AG08396 (cell line): ENCODE results near the gene PRRT3.
"Not testable (repeated sequence)": the region's sequence is repeated elsewhere in the genome, so short reads cannot be mapped to it uniquely, and the experiment has no call there.

ENCODE experiments used
- DNase-seq: peaks from one replicate; pipeline ENCODE4 v3.0.0; 2012; ENCODE audit warnings: low spot score, mixed read lengths

PRRT3 gene

DNA sequence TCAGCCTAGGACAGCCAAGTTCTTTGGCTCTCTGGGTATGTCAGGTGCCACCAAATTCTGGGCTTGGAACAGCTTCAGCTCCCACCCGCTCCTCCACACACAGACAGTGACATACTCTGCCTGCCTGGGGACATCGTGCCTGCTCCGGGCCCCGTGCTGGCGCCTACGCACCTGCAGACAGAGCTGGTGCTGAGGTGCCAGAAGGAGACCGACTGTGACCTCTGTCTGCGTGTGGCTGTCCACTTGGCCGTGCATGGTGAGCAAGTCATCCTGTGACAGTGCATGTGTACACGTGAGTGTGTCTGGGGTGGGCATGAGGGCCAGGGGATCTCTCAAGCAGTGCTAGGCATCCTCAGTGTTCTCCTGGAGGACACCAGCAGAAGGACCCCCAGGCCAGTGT lies 34.4 kb downstream of the PRRT3 start:
- no peak for DNase-seq

DNA sequence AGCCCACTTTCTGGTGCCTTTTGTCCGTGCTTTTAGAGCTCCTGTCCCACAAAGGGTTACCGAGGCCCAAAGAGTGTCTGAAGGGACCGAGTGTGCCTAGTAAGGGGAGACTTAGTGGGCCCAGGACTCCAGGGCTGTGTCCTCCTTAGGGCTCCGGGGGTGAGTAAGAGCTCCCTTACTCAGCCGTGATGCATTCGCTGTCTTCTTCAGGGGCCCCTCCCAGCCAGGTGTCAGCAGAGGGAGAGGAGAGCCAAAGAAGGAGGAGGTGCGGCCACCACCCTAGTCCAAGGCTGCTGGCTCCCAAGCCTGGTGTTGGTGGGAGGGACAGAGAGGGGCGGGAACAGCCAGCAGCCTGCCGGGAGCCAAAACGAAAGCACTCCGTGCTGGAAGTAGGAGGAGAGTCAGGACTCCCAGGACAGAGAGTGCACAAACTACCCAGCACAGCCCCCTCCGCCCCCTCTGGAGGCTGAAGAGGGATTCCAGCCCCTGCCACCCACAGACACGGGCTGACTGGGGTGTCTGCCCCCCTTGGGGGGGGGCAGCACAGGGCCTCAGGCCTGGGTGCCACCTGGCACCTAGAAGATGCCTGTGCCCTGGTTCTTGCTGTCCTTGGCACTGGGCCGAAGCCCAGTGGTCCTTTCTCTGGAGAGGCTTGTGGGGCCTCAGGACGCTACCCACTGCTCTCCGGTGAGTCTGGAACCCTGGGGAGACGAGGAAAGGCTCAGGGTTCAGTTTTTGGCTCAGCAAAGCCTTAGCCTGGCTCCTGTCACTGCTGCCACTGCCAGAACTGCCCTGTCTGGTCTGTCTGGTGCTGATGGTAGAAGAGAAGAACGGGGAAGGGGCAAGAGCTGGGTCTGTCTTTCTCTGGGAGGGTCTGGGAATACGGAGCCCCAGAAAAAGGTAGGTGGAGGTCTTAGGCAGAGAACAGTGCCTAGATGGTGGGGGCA lies 35.2 kb downstream of the PRRT3 start, which contains the start of gene IL17RC:
IL17RC (plus strand) TSS at position 365 of the 947 bp plus-strand sequence; CDS start at position 583, 218 bp downstream.
- DNase-seq: peak; percentile 89

DNA sequence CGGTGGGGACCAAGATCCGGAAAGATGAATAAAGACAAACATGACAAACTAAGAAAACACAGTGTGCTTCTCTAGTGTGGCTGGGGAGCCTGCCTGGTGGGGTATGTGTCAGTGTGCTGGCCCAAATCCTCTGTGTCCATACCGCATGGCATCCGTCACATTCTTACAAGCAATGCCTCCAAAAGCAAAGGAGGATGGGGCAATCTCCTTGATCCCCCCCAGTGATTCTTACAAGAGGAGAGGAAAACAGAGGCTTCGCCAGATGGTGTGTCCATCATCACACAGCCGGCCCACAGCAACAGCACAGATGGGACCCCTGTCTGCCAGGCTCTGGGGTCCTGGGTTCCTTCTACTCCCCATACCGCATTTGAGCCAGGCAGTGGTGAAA lies 35.9 kb downstream of the PRRT3 start:
- peak; percentile 59 for DNase-seq

DNA sequence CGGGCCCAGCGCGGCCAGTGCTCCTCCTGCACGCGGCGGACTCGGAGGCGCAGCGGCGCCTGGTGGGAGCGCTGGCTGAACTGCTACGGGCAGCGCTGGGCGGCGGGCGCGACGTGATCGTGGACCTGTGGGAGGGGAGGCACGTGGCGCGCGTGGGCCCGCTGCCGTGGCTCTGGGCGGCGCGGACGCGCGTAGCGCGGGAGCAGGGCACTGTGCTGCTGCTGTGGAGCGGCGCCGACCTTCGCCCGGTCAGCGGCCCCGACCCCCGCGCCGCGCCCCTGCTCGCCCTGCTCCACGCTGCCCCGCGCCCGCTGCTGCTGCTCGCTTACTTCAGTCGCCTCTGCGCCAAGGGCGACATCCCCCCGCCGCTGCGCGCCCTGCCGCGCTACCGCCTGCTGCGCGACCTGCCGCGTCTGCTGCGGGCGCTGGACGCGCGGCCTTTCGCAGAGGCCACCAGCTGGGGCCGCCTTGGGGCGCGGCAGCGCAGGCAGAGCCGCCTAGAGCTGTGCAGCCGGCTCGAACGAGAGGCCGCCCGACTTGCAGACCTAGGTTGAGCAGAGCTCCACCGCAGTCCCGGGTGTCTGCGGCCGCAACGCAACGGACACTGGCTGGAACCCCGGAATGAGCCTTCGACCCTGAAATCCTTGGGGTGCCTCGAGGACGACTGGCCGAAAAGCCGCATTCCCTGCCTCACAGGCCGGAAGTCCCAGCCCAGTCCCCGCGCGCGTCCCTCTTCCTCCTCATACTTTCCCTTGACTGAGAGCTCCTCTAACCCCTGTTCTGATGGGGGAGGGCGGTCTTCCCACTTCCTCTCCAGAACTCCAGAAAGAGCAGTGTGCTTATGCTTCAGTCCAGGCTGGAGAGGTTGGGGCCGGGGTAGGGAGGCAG lies 36.7 kb downstream of the PRRT3 start:
- DNase-seq: peak; percentile 67

DNA sequence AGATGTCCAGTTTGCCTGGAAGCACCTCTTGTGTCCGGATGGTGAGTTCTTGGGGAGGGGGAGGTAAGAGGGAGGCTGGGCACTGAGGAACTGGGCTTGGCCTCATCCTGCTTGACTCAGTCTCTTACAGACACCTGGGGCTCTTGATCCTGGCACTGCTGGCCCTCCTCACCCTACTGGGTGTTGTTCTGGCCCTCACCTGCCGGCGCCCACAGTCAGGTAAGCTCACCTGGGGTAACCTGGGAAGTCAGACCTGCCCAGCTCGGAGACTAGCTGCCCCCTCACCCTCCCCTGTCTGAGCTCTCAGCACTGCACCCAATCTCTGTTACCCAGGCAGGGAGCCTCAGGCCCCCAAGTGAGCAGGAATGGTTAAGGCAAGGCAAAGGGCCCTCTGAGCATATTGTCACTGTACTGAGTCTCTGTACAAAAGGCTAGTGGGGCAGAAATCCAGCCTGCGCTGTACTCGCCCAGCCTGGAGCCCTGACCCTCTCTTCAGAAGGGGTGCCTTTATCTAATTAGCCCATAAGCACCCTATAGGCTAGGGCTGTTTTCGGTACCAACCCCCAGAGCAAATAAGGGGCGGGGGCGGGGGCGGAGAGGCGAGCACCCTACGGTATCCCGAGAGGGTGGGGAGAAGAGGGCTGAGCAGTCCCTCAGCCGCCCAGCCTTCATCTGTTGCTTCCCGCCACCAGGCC lies 37.5 kb downstream of the PRRT3 start:
- DNase-seq: no peak

DNA sequence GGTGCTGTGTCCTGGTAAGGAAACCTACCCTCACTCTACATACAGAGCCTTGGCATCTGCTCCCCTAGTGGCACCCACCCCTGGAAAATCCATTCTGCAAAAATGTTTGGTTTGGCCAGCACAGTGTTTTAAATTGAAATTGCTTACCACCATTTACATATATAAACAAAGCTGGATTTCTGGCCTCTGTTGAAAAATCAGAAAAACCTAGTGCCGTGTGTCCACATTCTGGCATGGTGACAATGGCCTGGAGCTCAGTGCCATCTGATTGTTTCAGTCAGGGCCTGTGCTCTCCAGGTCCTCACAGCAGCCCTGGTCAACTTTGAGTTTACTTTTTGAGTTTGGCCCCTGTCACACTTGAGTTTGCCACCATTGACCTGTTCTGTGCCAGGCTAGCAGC lies 38.2 kb downstream of the PRRT3 start:
- no peak for DNase-seq

DNA sequence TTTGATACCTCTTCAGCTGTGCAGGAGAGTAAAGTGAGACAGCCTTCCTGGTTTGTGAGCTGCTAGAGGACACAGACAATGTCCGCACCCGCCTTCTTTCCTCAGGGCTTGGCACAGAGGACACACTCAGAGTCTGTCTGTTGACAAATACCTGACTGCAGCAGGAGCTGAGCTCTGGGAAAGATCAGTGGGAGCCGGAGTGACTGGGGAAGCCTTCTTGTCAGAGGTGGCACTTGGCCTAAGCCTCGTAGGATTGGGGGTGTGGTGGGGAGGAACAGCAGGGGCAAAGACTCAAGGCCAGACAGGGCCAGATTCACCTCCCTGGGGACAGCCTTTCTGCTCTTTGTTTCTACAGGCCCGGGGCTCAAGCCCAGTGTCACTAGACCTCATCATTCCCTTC lies 38.6 kb downstream of the PRRT3 start:
- DNase-seq: no peak

DNA sequence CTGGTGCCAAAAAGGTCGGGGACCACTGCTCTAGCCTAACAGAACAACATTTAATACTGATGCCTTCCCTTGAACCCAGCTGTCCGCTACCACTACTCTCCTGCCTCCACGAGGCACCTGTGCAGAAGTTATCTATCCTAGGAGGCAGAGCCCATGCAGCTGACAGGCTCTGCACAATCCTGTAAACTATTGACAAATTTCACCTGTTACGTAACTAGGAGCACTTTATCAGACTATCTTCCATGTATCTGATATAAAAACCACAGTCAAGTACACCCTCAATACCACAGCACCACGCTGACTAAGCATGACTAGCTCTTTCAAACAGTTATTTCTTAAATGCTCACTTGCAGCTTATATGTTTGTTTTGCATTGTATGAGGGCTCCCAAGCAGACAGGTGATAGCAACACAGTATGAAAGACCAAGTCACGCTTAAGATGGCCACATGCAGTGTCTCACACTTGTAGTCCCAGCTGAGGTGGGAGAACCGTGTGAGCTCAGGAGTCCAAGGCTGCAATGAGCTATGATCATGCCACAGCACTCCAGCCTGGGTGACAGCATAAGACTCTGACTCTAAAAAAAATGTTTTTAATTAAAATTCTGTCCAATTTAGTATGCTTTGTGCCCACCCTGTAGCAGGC lies 39.8 kb downstream of the PRRT3 start:
- DNase-seq: no peak

DNA sequence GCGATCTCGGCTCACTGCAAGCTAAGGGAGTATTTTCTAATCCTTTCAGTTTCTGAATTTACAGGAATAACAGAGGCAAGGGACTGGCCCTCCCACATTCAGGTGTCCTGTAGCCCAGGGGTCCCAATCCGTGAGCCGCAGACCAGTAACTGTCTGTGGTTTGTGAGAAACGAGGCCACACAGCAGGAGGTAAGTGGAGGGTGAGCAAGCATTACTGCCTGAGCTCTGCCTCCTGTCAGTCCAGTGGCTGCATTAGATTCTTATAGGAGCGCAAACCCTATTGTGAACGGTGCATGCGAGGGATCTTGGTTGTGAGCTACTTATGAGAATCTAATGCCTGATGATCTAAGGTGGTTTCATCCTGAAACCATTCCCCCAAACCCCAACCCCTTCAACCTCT lies 40.3 kb downstream of the PRRT3 start:
- no peak for DNase-seq

DNA sequence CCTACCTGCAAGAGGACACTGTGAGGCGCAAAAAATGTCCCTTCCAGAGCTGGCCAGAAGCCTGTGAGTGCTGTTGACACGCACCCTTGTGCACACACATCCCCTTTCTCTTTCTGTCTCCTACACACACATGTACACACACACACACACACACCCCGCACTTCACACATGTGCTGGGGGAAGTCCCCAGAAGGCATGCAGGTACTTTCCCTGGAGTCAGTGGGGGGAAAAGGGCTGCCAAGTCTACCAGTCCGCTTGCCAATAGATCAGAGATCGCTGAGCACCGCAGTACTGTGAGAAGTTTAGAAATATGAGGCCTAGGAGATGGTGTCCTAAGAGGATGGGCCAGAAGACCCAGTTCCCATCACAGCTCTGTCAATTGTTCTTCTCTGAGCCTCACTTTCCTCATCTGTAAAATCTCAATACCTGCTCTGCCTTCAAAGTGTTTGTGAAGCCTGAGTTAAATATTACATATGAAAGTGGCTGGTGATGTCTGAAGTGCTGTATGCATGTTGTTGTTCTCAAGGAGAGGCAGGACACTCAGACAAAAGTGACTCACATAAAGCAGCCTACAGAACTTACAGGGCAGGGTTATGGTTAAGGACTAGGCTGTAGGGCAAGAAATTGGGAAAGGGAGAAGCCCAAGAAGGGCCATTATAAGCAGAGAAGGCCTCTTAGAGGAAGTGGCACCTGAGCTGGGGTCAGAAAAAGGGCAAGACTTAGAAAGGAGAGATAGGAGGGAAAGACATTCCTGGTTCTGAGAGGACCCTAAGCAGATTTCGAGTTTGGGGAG lies 42.8 kb downstream of the PRRT3 start:
- no peak for DNase-seq

DNA sequence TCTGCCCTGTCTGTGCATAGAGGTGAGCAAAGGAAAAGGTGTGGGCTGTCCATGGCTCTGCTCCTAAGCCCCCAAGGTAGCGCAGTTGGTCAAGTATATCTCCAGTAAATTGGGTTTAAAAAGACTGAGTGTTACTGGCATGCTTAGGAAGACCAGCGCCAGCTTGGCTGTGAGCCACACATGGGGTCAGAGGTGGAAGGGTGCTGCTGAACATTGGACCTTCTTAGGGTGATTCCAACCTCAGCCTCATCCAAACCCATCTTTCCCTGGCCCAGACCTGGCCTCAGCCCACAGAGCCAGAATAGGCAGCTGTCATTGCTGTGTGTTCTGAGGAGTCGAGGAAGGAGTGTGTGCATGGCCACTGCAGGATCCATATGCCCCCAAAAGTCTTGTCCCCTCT lies 43.9 kb downstream of the PRRT3 start:
- no peak for DNase-seq

DNA sequence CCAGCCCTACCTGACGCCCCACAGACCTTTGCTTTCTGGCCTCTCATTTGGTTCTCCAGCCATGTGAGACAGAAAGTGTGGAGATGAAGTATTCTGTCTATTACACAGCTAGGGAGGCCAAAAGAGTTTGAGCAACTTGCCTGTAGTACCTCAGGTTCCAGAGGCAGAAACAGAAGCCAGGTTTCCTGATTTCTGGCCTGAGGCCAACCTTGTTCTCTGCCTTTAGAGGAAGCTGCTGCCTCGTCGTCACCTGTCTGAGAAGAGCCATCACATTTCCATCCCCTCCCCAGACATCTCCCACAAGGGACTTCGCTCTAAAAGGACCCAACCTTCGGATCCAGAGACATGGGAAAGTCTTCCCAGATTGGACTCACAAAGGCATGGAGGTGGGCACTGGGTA lies 45.7 kb downstream of the PRRT3 start:
- no peak for DNase-seq

DNA sequence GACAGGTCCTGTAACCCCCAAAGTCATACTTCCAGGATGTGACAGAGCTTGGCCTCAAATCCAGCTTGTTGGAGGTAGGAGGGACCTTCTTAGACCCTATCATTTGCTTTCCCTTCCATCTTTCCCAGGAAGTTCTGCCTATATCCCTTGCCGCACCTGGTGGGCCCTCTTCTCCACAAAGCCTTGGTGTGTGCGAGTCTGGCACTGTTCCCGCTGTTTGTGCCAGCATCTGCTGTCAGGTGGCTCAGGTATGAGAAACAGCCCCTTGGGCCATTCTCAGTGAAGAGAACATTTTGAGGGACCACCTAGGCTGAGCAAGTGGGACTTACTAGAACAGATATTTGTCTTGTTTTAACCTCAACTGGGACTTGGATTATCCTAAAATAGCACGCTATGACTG lies 48.3 kb downstream of the PRRT3 start:
- DNase-seq: no peak

DNA sequence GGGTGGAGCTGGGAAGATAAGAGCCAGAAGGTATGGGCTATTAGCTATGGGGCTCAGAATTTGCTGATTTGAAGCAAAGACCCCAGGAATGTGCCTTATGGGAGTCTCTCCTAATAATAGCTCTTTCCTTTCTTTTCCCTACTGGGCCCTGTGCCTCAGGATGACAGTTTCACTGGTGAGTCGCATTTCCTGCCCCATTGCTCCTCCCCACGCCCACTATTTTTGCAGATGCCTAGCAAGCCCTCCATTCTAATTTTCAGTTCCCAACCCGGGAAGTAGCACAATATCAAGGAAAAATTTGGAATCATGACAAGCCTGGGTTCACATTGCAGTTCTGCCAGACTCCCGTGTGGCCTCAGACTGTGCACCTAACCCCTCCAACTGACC lies 49.0 kb downstream of the PRRT3 start:
- DNase-seq: peak; percentile 50

DNA sequence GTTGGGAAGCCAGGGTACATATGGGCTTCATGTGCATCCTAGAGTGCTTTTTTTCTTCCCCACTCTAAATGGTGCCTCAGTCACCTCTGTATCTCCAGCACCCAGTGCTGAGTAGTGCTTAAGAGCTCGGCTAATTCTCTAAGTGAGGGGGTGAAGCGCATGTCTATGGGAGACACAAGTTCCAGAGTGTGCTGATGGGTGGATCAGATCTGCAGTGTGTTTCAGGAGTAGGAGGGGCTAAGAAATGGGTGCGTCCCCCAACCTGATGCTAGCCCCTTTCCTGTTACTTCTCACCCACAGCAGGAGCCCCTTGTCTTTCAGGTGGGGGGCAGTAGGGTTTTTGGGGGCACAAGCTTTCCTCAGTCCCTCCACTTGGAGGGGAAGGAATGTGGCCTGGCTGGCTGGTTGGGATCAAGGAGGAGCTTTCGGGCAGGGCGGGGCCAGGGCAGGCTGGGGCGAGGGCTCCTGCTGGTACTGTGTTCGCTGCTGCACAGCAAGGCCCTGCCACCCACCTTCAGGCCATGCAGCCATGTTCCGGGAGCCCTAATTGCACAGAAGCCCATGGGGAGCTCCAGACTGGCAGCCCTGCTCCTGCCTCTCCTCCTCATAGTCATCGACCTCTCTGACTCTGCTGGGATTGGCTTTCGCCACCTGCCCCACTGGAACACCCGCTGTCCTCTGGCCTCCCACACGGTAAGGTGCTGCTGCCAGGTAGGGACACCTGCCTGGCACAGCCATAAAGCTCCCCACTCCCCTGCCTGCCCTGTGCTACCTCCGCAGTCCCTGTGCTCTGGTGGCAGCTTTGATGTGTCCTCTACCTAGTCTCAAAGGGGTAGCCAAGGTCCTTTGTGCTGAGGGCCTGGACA lies 49.6 kb downstream of the PRRT3 start, which contains the start of gene IL17RE:
IL17RE (plus strand) TSS at position 477 of the 866 bp plus-strand sequence; CDS start at position 562, 85 bp downstream.
- peak; percentile 28 for DNase-seq

DNA sequence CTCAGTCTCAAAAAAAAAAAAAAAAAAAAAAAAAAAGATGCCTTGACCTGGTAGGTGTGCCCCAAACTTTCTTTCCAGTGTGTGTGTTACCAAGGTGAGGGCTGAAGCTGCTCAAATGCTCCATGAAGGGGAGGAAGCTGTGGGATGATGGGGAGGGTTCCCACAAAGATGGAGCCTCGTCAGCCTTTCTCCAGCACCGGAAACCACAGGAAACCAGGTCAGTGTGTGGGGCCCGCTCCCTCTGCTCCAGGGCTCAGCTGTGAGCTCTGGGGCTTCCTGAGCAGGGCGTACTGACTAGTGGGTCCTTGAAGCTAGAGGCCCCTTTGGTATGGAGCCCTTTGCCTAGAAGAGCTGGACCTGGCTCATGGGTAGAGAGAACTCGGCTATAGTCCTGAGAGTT lies 50.2 kb downstream of the PRRT3 start:
- no peak for DNase-seq

DNA sequence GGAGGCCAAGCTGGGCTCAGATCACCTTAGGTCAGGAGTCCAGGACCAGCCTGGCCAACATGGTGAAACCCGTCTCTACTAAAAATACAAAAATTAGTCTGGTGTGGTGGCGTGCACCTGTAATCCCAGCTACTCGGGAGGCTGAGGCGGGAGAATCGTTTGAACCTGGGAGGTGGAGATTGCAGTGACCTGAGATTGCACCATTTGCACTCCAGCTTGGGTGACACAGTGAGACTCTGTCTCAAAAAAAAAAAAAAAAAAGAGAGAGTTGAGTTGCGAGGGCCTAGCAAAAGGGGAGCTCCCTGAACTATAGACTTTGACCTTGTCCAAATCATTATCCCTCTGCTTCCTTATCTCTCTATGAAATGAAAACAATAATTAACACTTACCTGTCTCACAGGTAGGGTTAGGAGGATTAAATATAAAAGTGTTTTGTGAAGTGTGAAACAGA lies 51.2 kb downstream of the PRRT3 start:
- DNase-seq: not testable (repeated sequence)

DNA sequence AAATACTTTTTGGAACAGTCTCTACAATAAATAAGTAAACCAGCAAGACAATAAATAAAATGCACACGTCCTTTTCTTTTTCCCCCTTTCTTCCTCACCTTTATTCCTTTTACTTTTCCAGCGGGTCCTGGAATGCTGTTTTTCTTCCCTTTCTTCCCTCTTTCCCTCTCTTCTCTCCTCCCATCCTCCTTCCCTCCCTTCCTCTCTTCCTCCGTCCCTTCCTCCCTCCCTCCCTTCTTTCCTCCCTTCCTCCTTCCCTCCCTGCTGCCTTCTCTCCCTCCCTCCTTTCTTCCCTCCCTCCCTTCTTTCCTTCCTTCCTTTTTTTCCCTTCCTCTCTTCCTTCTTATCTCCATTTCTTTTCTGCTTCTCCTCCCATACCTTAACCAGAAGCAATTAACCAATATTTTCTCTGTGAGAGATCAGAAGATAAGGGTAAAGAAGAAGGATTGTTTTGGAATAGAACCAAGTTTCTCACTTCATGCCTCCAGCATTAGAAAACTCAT lies 52.9 kb downstream of the PRRT3 start:
- DNase-seq: no peak

DNA sequence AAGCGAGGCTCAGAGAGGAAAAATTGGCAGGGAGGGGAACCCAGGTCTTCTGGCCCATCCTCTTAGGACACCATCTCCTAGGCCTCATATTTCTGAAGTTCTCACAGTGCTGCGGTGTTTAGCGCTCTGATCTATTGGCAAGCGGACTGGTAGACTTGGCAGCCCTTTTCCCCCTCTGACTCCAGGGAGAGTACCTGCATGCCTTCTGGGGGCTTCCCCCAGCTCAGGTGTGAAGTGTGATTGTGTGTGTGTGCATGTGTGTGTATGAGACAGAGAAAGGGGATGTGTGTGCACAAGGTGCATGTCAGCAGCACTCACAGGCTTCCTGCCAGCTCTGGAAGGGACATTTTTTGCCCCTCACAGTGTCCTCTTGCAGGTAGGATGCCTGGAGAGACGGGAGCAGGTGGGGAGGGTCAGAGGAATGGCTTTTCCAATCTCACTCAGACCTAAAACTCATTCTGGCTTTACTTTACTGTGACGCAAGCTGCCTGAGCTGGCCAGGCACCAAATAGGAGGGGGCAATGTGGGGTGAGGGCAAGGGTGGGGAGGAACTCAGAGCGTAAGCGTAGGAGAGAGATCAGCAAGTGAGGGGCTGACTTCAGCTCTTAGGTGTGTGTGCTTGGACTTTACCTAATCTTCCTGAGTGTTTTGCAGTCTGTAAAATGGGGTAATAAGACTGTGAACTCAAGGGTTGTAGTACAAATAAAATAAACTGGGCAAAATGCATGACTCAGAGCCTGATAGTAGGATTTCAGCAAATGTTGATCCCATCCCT lies 53.6 kb downstream of the PRRT3 start:
- DNase-seq: no peak
